NOMO-1 treated with dmso at 0.1 percent for 144 hours (cell line): ENCODE results near the gene FGD5.

Experiments used
- DNase-seq: peaks from one replicate; lab custom pipeline; 2025; ENCODE audit not compliant: unreplicated experiment; lab: John Stamatoyannopoulos, UW

FGD5 gene

DNA sequence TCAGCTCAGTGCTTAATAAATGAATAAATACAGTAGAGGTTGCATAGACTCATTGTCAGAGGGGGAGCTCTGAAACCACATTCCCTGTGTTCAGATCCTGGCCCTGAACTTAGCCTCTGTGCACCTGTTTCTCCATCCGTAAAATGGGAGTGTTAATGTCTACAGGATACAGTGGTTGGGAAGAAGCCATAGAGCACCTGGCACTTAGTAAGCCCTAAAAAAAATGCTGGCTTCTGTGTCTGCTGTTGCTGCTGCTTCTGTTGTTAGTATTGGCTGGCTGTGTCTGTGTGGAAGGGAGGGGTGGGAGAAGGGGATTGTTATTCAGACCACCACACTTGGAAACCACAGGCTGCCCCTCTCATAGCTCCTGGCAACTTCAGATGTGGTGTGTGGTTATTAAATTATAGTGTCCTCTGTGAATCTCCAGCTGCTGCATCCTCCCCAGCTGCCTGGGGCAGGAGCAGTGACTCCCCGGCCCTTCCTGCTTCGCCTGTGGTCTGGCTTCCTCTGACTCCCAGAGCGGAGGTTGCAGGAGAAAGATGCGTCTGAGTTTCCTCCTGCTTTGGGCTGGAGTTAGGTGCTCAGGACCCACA lies 31.0 kb downstream of the FGD5 start:
- no peak for DNase-seq

DNA sequence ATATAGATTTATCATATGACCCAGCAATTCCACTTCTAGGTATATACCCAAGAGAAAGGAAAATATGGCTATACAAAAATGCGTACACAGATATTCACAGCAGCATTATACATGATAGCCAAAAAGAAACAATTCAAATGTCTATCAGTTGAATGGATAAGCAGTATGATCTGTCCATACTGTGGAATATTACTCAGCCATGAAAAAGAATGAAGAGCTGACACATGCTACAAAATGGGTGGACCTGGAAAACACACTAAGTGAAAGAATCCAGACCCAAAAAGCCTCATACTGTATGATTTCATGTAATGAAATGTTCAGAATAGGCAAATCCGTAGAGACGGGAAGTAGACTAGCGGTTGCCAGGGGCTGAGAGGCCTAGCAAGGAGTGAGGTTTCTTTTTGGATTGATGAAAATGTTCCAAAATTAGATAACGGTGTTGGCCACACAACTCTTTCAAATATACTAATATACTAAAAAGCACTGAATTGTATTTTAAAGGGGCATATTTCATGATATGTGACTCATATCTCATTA lies 33.4 kb downstream of the FGD5 start:
- DNase-seq: no peak

DNA sequence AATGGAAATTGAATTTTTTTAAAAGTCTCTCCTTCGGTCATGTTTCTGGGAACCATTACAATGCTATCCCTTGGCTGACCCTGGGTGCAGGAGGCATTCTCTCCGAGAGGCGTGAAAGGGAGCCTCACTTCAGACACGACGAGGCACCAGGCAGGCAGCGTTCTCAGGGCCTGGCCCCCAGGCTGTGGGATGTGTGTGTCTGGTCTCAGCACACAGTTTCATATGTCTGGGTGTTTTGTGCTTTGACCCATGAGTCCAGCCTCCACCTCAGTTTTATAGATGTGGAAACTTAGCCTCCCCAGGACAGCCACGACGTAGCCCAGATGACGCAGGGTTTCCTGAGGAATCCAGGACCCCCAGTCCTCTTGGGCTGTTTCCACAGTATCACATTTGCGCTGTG lies 34.0 kb downstream of the FGD5 start:
- no peak for DNase-seq

DNA sequence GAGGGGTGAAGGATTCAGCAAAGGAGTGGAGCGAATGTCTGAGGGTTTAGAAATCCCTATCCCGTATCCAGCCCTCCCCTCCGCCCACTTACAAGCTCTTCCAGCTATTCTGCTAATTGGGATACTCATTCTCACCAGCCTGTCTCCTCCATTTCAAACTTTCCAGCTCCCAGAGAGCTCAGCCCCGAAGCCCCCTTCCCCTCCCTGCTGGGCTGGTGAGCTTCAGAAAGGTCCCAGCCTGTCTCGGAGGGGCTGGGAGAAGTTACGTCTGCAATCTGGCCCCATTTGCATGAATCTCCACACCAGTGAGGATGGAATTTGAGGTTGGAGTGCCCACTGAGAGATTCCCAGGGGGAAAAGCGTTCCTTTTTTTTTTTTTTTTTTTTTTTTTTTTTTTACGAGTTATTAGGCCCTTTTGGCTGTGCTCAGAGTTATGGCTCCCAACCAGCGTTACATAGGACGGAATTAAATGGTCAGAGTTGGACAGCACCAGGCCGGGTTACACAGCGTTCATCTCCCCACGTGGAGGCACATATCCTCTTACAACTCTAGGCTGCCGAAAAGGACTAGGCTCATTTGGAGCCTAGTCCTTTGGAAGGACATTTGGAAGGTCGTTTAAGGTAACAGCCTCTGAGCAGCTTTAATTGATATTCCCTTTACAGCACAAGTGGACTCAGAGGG lies 34.6 kb downstream of the FGD5 start:
- DNase-seq: no peak

DNA sequence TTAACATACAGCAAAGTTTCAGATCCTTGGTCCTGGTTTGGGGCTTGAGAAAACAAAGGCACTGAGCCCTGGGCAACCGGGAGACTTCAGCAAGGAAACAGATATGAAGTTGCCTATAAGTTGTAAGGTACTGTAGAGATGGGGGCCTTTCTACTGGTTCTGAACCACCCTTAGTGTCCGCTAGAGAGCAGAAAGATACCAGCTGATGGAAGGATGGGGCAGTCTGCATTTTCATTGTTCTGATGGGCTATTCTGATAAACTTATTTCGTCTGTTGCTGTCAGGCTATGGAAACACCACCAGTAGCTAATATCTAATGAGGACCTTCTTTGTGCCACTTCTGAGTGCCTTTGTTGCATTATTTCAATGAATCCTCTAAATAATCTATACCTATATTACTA lies 38.7 kb downstream of the FGD5 start:
- DNase-seq: no peak

DNA sequence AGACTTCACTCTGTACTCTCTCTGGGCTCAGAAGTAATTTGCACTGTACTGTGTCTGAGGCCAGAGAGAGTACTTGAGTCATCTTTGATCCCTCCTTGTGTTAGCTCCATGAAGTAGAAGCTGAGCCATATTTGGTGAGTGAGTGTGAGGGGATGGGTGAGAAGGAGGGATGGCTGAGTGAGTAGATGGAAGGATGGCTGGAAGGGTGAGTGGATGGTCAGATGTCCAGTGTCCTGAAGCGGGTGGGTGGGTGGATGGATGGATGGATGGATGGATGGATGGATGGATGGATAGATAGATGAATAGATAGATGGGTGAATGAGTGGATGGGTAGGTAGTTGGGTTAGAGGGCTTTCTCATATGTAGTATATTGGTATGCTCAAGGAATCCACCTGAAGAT lies 39.3 kb downstream of the FGD5 start:
- DNase-seq: no peak

DNA sequence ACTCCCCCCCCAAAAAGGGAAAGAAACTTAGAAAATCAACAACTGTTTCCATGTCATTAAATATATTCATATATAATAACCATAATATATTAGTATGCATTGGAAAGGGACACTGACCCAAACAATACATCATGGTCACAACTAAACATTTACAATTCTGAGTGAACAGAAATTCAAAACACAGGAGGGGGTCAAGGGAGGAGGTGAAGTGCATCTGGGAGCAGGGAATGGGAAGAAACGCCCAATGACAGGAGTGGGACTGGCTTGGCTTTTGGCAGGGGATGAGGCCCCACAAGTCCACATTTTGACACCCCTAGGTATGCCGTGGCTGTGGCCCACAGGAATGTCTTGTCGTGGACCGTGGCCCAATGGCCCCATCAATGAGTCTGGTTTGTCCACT lies 41.1 kb downstream of the FGD5 start:
- DNase-seq: no peak

DNA sequence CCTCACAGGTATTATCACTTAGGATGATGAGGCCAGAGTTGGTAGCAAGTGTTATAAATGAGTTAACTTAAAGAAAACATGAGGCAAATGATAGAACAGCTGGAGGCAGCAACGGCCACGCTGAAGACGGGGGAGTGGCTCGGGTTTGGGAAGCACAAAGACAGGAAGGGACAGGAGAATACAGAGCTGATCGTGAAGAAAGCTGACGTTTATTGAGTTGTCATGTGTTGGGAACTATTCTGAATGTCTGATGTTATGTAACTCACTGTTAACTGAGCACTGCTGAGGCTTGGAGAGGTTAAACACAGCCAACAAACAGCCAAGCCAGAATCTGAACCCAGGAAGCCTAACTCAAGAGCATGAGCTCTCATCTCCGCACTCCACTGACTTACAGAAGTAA lies 42.3 kb downstream of the FGD5 start:
- DNase-seq: no peak

DNA sequence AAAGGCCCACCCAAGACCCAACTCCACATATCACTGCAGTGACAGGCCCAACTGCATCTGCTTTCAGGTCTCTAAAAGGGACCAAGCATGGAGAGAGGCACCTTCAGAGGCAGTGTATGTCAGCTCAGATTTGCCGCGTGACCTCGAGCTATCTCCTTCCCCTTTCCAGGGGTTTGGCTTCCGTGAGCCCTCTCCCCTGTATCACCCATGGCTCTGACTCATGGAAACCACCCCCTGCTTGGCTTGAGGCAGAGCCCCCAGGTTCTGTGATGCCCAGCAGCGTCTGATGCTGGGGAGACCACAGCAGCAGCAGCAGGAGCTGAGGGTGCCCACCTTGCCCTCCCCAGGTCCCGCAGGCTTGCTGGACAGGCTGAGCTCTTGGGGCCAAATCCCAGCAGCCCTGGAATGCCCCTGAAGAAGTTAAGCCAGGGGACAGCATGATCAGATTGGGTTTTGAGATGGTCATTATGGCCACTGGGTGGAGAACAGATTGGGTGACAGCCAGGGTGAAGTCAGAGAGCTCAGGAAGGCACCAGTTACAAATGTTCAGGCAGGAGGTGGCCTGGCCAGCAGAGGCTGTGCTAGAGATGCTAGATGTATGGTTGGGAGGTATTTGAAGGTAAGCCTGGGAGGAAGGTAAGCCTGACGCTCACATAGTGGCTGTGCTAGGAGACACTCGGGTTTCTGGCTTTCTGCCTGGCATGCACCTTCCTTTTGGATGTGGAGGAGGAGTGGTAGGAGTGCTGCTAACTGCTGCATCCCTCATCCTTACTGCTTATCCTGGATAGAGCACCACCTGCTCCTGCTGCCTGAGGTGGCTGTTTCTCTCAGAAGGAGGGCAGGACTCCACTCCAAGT lies 42.9 kb downstream of the FGD5 start:
- no peak for DNase-seq

DNA sequence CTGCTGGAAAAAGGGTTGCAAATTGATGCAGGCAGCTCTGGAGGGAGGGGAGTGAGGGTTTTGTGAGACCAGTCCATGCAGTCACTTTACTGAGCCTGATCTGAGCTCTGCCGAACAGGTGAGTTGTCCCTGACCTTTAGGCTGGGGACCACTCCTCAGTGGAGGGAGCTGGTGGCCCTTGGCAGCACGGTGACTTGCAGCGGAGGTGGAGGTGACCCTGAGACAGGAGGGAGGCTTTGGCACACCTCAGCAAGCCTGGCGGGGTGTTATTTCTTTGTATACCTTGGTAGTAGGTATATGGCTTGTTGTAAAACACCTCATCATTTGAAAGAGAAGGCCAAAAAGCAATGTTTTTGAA lies 43.5 kb downstream of the FGD5 start:
- DNase-seq: no peak

DNA sequence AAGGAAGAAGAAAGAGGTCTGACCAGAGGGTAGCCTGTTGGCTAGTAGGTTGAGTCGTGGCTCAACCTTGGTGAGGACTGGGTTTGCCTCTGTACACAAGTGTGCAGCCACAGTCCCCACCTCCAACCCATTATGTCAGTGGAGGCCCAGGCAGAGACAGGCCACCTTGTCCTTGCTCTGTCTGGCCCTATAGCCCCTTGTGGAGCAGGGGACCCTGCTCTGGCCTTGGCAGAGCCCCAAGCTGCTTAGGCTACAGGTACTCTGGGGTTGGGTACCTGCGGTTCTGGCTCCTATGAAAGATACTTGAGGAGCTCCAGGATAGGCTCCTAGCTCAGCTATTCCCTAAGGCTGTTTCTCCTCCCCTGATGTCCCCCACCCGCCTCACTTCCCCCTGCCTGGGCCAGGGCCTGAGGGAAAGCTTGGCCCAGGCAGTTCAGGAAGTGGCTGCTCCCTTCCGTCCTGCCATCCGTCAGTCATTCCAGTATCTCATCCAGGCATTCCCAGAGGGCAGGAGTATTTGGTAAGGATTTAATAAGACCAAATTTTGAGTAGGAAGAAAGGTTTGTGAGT lies 44.0 kb downstream of the FGD5 start:
- DNase-seq: no peak

DNA sequence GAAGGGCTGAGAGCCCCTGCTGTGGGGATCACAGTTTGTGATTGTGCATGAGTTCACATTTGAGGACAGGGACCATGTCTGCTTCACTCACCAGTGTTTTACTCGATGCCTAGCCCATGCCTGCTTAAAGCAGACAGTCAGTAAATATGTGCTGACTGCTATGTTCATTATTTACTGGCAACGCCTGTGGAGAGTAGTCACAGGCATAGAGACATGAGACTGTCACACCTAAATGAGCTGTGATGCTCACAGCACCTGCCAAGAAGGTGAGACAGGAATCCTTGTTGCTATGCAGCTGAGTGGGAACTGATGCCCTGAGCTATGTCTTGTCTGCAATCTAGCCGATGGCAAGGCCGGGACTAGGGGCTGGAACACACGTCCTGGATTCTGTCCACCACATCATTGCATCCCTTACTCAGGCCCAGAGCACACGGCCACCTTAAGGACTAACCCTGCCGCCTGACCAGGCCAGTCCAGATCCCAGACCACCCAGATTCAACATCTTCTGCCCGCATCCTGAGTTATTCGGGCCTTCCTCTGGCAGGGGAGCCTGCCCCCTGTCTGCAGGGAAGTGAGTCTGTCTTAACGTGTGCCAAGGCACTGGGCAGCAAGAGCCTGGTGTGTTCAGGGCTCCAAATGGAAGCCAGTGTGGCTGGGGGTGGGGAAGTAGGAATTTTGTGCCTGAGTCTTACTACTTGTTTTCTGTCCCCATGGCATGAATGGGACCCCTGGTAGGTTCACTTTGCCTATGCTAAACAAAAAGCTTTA lies 44.8 kb downstream of the FGD5 start:
- no peak for DNase-seq

DNA sequence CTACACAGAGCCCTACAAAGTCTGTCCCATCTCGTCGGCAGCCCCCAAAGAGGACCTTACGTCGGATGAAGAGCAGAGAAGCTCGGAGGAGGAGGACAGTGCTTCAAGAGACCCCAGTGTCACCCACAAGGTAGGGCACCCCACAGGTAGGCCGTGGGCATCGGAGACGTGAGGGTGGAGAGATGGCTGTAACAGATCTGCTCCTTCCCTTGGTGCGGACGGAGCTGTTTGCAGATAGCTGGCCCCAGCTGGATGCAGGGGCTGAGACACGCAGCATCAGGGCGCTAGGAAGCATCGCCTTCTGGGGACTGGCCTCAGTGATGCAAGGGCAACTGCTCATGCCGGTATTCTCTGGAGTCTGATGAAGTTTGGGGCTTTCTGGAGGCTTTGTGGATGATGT lies 45.4 kb downstream of the FGD5 start:
- no peak for DNase-seq

DNA sequence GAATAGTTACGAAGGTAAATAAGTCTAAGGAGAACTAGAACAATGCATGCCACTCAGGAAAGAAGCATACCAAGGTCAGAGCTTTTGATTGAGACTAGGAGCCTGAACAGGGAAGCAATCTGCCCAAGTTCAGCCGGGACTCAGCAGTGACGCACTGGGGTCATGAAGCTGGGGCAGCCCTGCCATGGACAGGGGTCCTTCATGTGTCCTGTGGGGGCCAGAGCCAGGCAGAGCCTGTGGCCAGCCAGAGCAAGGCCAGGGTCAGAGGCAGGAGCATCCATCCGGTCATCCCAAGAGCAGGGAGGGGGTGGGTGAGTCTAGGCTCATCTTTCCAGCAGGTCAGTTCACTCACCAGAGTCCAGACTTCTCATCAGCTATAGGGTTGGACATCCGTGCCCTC lies 47.9 kb downstream of the FGD5 start:
- no peak for DNase-seq

DNA sequence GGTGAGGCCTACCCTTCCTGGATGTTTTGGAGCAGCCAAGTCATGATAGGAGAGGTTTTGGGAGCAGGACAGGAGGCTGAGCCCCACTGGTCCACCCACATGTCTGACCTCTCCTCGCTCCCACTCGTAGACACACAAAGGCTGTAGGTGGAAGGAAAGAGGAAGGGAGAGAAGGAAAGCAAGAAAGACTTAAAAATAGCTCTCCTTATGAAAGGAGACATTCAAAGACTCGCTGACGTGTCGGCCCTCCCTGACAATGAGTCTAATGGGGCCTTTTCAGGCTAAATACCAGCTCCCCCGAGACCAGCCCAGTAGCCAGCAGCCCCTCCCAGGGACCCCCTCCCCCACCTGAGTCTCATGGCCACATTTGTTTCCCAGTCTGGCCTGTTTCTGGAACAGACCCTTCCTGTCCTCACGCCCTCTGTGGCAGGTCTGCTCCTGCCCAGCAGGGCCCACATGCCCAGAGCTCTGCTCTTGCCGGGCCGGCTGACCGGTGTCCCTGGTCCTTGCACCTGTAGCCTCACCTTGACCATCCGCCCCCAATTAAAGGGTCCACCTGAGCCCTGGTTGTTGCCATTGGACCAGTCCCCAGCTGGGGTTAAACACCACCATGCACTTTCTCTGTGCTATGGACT lies 49.3 kb downstream of the FGD5 start:
- no peak for DNase-seq

DNA sequence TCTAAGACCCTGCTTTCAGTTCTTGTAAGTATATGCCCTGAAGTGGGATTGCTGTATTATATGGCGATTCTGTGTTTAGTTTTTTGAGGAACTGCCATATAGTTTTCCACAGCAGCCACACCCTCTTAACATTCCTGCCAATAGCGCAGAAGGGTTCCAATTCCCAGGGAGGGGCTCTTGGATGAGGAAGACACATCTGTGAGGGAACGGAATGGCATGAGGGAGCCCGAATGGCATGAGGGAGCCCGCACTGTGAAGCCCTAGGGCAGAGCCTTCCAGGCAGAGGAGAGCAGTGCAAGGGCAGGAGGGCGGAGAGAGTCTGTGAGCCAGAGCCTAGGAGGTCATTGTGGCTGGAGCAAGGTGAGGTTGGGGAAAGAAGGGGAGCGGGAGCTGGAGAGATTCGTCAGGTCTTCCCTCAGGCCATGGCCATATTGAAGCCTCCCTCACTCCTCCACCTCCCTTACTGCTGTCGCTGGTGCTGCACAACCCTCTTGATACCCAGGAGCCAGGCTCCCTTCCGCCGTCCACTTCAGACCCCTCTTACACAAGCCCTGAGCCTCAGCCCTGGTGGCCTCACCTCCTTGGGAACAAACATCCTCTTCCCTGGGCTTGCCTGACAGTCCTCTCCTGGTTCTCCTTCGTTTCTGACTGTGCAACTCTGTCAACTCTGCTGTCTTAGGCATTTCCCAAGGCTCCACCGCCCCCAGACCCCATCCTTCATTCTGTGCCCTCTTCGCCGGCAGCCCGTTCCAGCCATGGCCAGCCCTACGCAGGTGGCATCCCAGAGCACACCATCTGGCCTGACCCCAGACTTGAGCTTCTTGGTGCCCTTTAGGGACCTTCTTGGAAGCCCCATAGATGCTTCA lies 51.4 kb downstream of the FGD5 start:
- DNase-seq: no peak

DNA sequence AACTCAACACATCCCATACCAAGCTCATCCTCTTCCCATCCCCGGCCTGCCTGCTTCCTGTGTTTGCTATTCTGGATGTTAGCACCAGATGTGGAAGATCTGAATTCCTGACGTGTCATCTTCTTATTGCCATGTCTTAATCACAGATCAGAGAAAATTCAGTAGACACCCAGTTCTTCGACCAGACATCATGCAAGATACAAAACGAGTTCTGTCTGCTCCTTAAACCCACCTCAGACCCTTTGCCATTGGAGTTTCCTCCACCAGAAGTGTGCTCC lies 52.0 kb downstream of the FGD5 start:
- DNase-seq: no peak

DNA sequence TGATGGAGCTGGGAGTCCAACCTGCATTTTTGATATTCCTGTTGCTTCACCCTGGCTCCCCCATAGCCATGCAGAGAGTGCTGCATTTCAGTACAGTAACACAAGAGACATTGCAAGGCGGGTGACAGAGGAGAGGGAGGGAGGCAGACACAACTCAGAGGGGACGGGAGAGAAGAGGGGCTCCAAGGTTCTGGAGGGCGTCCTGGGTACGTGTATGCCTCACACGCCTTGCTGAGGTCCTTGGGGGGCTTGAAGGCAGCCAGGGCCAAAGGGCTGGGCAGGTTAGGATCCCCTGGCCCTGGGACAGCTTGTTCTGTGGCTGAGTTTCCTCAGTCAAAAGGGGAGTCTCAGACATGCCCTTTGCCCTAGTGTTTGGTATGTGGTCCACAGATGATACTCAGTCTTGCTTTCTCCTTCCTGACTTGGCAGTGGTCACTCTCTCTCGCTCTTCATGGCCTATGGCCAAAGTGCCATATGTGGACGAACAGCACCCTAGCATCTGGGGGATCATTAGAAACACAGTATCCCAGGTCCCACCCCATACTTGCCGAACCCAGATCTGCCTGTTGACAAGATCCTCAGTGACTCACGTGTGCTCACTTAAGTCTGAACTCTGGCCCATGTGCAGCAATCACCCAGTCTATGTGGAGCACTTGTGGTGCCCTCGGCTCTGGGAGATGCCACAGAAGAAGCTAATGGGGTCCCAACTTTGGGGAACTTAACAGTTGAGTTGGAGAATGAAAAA lies 52.9 kb downstream of the FGD5 start:
- no peak for DNase-seq

DNA sequence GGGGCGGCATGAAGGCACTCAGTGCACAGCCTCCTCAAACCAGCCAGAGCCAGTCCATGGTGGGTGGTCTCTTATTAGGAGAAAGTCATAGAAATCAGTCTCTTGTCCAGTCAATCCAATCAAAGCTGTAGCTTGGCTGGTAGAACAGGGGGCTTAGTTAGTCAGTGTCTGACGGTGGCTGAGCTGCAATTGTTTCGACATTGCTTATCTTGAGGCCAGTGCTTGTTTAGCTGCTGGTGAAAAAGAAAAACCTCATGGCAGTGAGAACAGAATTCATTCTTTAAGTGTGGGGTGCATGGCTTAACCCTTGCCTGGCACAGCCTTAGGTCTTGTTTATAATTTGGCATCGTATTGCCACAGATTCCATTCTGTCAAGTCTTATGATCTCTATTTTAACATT lies 53.9 kb downstream of the FGD5 start:
- DNase-seq: no peak
